ENCODE measurements around the gene ROBO4.

Gene ROBO4

DNA sequence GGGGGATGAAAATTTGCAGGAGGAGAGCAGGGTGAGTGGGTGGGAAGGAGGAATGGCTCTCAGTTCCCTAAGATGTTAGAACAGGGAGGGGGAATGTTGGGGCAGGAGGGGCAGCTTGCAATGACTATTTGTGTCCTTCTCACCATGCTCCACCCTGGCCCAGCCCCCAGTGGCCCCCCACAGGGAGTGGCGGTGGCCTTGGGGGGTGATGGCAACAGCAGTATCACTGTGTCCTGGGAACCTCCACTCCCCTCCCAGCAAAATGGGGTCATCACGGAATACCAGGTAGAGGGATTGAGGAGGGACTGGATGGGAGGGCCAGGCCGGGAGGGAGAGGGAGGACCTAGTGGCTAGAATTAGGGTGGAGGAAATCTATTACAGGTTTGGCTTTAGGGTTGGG lies 22.3 kb downstream of the ROBO4 start:
- in situ Hi-C loops (cut with HindIII; ENCODE audit: low sequenced_read_pairs): no loop called here

DNA sequence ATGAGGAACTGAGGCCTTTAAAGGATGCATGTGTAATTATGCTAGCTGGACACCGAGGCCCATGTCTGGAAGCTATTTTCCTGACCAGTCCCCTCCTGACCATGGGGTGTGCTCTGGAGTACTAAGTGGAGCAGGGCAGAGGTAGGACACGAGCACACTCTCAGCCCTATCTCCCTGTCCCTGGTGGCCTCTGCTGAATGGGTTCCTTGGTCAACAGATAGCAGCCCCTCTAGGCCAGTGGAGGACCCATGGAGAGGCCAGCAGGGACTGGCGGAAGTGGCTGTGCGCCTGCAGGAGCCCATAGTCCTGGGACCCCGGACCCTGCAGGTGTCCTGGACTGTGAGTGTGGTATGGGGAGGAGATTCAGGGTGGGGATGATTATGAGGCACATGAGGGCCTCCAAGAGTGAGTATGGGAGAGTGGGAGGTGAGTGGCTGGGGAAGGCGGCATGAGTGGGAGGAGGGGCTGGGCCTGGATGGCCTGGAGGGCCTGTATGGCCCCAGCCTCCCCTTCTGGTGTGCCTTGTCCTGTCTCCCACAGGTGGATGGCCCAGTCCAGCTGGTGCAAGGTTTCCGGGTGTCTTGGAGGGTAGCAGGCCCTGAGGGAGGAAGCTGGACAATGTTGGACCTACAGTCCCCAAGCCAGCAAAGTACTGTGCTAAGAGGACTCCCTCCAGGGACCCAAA lies 23.0 kb downstream of the ROBO4 start:
- in situ Hi-C loops (cut with HindIII; ENCODE audit: low sequenced_read_pairs): no loop called here

DNA sequence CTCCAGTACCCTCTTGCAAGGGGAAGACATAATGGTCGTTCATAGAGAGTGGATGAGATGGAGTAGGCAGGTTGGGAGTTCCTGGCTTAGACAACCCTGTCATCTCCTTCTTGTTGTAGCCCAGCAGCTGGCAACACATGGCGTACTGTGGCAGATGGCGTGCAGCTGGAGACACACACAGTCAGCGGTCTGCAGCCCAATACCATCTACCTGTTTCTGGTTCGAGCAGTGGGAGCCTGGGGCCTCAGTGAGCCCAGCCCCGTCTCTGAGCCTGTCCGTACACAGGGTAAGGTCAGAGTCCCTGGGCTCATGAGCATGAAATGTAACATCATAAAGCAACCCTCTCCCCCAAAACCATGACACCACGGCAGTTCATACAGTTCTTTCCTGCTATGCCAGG lies 23.7 kb downstream of the ROBO4 start:
- in situ Hi-C loops (cut with HindIII; ENCODE audit: low sequenced_read_pairs): no loop called here

DNA sequence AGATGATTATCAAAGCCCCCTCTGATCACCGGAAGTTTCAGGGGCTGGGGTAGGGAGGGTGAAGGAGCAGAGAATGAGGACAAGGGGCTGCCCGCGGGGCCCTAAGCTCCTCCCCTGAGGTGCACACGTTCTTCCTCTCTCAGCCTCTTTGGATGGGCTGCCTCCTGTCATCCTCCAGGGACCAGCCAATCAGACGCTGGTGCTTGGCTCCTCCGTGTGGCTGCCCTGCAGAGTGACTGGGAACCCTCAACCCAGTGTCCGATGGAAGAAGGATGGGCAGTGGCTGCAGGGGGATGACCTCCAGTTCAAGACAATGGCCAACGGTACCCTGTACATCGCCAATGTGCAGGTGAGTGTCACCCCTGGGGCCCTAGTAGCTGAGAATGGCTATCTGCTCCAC lies 24.9 kb downstream of the ROBO4 start:
- in situ Hi-C loops (cut with HindIII; ENCODE audit: low sequenced_read_pairs): no loop called here

DNA sequence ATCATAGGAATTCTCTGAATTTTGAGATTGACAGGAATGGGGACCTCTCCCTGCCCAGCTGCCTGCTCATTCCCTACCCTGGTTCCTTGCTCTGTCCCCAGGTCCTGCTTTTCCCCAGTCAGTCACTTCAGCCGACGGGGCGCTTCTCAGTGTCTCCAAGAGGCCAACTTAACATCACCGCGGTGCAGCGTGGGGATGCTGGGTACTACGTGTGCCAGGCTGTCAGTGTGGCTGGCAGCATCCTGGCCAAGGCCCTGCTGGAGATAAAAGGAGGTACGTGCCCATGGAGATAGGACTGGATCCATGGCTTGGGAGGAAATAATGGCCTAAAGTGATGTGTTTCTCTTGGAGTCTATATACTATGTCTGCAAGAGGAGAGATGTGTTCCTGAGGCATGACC lies 25.4 kb downstream of the ROBO4 start:
- in situ Hi-C loops (cut with HindIII; ENCODE audit: low sequenced_read_pairs): no loop called here

DNA sequence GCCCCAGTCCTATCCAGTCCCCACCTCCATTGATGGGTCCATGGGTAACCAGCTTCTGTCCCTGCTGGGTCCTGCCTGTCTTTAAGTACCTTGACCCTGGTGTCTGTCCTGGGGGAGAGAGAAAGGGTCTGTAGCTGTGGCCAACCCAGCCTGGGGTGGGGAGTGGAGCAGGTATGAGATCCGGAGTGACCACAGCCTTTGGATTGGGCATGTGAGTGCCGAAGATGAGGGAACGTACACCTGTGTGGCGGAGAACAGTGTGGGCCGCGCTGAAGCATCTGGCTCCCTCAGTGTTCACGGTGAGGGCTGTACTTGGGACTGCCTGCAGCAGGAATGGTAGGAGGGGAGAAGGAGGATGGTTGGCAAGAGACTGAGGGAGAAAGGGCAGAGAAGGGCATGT lies 27.2 kb downstream of the ROBO4 start:
- in situ Hi-C loops (cut with HindIII; ENCODE audit: low sequenced_read_pairs): no loop called here

DNA sequence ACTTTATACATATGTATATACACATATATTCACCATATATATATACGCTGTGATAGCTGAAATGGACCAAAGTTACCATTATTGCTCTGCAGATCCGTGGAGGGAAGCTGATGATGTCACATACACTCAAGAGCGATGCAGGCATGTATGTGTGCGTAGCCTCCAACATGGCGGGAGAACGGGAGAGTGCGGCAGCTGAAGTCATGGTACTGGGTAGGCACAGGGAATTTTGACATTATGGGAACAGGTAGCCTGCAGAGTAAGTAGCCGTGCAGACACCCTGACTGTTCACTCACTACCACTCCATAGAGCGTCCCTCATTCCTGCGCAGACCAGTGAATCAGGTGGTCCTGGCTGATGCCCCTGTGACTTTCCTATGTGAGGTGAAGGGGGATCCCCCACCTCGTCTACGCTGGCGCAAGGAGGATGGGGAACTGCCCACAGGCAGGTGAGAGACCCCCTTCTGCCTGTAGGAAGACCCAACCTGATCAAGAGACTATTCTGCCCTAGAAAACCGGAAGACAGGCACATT lies 27.7 kb downstream of the ROBO4 start:
- in situ Hi-C loops (cut with HindIII; ENCODE audit: low sequenced_read_pairs): no loop called here

DNA sequence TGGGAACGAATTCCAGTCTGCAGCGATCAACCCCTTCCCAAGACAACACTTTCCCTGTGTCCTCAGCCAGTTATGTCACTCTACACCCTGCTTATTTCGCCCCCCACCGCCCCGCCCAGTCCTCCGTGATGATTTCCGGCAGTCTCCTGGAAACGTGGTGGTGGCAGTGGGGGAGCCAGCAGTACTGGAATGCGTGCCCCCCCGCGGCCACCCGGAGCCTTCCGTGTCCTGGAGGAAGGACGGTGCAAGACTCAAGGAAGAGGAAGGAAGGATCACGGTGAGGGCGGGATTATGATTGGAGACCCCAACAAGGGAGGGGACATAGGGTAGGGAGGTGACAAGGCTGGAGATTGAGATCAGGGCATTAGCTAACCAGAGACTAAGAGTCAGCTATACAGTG lies 28.3 kb downstream of the ROBO4 start:
- in situ Hi-C loops (cut with HindIII; ENCODE audit: low sequenced_read_pairs): no loop called here

DNA sequence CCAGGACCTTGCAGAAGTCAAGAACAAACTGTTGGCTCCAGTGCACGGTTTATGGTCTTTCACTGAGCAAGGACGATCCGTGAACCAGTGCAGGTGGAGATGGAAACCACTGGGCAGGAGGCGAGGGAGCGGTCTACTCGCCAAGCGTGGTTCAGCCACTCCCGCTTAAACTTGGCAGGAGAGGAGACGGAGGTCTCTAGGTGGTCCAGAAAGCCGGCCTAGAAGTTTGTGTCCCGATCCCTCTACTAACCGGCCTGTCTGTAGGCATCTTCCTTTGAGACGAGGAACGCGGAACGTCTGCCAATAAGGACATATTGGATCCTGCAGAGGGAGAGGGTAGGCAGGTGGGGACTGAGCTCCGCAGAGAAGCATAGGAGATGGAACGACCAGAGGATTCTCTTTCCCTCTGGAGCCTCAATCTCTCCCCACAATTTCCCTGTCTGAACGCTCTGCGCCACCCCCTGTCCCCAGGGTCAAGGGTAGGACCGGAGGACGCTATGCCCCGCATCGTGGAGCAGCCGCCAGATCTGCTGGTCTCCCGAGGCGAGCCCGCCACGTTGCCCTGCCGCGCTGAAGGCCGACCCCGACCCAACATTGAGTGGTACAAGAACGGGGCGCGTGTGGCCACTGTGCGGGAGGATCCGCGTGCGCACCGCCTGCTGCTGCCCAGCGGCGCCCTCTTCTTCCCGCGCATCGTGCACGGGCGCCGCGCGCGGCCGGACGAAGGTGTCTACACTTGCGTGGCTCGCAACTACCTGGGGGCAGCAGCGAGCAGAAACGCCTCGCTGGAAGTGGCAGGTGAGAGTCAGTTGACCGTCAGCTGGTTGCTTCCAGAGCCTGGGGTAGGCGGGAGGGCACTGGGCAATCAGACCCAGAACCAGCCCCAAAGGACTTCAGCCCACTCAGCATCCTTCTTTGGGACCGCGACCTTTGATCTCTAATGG lies 29.1 kb downstream of the ROBO4 start:
- in situ Hi-C loops (cut with HindIII; ENCODE audit: low sequenced_read_pairs): no loop called here

DNA sequence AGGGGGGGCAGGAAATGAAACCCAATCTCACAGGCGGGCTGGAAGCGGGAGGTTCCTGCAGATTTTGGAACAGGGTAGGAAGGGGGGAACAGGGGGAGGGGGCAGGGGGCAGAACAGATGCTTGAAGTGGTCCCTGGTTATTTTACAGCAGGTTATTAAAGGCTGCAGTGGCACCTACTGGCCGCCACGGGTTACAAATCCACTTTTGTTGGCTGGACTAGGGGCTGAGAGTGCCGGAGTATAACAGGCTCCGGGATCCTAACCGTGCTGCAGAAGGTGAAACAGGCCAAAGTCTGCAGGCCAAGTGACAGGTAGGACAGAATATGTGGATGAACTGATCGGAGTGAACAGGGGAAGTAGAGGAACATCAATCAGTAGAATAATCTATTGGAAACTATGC lies 30.0 kb downstream of the ROBO4 start:
- in situ Hi-C loops (cut with HindIII; ENCODE audit: low sequenced_read_pairs): no loop called here

DNA sequence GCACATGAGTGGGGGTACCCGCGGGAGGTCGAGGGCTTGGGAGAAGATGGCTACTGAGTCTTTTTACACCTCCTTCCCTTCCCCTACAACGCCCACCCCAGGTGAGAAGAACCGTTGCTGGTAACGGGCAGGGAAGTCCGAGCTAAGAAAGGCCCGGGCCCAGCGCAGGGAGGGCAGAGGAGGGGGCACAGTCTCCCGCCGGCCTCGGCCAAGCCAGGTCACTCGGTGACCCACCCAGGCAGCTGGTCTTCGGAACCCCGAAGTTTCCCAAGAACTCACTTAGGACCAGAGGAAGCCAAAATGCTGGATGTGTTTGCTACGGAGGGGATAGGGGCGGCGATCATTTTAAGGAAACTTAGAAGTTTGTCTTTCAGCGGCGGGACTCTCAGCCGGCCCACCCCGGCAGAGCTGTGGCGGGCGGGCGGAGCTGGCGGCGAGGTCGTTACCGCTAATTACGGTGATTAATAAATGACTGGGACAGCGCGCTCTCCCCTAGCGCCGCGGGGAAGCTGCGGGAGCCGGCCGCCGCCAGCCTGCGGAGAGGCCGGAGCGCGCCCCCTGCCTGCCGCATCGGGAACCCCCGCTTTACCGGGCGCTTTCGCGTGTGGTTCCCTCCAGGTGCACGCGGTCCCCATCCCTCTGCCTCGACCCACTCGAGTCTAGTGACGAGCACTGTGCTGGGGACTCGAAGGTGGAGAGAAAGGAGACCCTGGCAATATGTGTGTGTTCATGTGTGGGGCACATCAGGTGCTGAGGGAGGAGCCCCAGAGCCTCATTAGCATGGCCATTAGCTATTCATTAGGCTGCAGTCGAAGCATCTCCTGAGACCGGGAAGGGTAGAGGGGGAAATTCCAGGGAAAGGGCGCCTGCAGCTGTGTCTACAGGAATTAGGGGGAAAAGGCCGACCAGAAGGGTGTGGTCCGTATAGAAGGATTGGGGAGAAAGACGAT lies 31.5 kb downstream of the ROBO4 start:
- in situ Hi-C loops (cut with HindIII; ENCODE audit: low sequenced_read_pairs): no loop called here

DNA sequence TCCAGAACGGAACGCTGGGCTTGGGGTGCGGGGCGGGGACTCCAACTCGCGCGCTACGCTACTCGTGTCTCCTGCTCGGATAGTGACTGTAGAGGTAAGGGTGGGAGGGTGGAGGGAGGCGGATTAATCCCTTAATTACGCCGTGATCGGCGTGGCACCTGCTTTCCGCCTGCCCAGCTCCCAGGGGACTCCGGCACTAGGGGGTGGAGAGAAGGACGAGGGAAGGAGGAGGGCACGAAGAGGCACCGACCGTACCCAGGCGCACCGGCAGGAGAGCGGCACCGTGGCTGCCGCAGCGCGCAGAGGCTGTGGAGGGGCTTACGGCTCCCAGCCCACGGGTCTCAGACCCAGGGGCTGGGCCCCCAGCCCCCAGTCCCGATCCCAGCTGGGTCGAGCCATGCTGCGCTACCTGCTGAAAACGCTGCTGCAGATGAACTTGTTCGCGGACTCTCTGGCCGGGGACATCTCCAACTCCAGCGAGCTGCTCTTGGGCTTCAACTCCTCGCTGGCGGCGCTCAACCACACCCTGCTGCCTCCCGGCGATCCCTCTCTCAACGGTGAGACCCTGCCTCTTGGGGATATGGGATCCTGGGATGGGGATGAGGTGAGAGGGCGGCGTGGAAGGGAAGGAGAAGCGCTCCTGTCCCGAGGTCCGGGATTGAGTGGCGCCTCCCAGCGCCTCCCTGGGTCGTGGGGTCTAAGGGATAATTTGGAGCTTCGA lies 32.3 kb downstream of the ROBO4 start, which contains the start of gene ROBO3:
Gene ROBO3 (plus strand): TSS at position 252 of the 721 bp plus-strand sequence. CDS start 146 bp downstream, at position 398.
- in situ Hi-C loops (cut with HindIII; ENCODE audit: low sequenced_read_pairs): no loop called here

DNA sequence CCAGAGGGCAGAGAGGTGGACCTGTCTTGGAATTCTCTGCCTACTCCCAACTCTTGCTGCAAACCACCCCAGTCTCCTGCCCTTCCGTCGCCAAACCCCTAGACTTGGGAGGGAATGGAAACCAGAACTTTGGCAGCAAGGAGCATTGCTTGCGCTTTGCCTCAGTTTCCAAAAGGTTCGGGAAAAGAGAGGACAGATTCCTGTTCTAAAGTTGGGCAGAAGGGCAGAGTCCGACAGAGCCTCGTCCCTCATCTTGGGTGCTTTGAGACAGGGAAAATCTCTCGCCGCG lies 32.8 kb downstream of the ROBO4 start:
- in situ Hi-C loops (cut with HindIII; ENCODE audit: low sequenced_read_pairs): no loop called here

DNA sequence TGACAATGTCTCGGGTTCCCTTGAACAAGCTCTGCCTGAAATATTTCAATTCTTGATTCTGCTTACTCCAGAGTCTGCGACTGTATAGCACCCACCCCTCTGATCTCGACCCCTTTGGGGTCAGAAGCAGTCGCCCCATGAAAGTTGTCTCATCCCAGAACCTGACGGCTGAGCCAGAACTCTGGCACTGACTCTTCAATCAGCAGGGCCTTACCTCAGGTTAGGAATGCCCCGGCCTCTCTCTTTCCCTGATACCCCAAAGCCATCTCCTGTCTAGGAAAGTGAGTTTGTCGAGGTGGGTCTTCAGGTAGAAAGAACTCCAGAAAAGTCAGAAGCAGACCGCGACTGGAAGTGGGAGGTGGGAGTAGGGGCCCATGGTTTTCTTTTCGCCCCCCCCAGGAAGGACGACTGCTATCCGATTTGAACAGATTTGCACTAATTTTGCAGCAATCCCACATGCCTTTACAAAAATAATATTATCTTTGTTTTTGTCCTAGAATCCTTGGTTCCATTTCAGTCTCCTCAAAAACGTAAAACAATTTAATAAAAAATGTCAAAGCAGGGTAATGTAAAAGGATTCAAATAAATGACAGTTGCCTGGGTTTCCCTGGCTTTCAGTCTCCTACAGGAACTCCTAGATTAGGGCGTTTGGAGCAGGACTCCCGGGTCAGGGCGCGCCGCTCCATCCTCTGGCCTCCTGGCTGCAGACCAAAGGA lies 33.3 kb downstream of the ROBO4 start:
- in situ Hi-C loops (cut with HindIII; ENCODE audit: low sequenced_read_pairs): no loop called here

DNA sequence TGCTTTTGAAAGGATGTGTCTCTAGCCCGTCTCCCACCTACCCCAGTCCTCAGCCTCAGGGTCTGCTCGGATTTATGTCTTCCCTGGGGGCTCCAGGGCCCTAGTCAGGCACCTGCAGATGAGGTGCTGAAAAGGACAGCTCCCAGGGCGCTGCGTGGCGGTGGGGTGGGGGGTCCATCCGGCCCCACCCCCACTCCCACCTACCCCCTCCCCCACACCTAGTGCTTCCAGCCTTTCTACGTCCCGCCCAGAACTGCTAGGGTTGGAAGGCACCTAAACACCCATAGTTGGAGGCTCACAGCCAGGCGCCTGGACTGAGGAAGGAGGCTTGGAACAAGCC lies 33.9 kb downstream of the ROBO4 start:
- in situ Hi-C loops (cut with HindIII; ENCODE audit: low sequenced_read_pairs): no loop called here

DNA sequence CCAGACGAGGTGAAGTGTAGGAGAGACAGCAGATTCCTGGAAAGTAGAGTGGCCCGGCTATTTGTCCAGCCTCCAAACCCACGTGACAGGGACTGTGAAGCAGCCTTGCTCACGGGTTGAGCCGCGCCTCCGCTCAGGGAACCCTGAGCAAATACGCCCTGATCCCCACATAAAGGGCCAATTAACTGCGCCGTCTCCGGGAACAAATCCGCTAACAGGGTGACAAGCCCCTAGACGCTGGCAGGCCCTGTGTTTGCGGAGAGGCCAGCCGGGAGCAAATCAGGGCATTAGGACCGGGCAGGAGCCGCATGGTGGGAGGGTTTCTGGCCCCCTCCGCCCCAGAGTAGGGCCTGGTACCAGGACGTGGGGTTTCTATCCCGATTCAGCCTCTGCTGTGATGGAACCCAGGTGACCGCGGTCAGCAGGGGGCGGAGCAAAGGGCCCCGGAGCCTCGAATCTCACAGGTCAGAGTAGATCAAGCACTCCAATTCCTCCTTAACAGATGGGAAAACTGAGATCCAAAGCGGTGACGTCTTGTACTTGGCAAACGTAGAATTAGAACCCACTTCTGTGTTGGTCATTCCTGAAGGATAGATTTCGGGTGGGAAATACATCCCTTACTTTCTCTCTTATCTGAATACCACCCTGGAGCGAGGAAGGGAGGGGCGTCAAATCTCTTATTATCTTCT lies 34.4 kb downstream of the ROBO4 start:
- in situ Hi-C loops (cut with HindIII; ENCODE audit: low sequenced_read_pairs): no loop called here

DNA sequence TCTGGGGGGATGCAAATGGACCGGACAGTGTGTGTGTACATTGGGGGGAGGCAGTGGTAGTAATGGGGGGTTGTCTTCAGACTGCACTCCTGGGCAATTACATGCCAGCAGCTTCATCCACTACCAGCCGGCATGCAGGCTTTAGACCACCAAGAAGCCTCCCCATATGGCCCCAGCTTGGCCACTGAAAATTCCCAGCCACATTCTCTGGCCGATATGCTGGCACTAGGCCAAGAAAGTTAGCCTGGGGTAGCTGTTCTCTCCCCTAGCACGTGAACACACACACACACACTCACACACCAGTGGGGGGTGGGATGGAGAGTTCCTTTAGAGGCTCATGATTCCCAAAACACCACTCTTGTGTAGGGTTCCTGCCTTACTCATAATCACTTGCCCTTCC lies 36.0 kb downstream of the ROBO4 start:
- in situ Hi-C loops (cut with HindIII; ENCODE audit: low sequenced_read_pairs): no loop called here

DNA sequence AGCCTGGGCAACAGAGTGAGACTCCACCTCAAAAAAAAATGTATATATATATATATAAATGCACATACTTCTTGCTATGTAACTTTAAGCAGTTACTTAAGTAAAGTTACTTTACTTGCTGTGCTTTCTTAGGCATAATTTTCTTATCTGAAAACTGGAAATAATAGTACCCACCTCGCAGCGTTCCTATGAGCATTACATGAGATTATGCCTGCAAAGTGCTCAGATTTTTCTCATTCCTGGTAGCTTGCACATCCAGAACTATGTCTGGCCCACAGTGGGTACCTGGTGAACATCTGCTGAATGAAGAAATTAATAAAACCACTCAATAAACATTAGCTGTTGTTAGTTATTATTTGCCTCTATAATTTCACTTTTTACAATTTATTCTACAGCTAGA lies 38.5 kb downstream of the ROBO4 start:
- in situ Hi-C loops (cut with HindIII; ENCODE audit: low sequenced_read_pairs): no loop called here

DNA sequence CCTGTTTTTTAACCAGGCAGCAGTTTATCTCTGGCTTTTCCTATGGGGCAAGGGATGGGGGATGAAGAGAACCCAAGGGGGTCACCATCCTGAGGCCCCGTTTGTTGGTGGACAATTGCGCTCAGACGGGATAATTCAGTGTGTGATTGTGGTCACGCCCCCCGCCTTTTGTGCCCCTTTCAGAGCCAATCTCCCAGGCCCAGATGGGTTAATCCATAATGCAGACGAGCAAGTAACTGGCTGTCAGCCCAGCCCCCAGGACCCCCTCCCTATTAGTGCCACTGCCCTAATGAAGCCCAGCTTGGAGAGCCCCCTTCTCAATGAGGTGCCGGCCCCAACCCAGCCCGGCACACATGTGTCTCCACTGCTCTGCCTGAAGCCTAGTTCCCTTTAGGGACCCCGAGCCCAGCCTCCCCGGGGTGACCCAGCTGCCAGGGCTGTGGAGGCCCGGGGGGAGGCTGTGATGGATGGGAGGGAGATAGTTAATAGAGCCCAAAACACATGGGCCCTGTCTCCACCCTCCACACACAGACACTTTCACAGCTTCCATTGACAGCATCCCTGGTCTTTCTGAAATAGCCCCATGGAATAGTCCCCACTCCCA lies 51.5 kb downstream of the ROBO4 start:
- in situ Hi-C loops (cut with HindIII; ENCODE audit: low sequenced_read_pairs): no loop called here

Data from DLD1 (cell line).